ENCODE data around the gene TAAR2.
"Not testable (repeated sequence)": the region's sequence is repeated elsewhere in the genome, so short reads cannot be mapped to it uniquely, and the experiment has no call there.

TAAR2 gene

GRCh38 chr6:132624175-132624574 is at the start of gene TAAR2:
TAAR2 (minus strand) TSS chr6:132624275; CDS start chr6:132624275, 0 bp downstream.
- no peak for DNase-seq (ENCODE audit: low read depth in 2 of 3, low spot score in 1 of 3)

- no peak for DNase-seq (ENCODE audit: low read depth in 2 of 3, low spot score in 1 of 3)
Observed at GRCh38 chr6:132673376-132674094, 49.5 kb upstream of the TAAR2 start.

- DNase-seq (ENCODE audit: low read depth in 2 of 3, low spot score in 1 of 3) = no peak
Observed at GRCh38 chr6:132671295-132671694, 47.2 kb upstream of the TAAR2 start.

- no peak for DNase-seq (ENCODE audit: low read depth in 2 of 3, low spot score in 1 of 3)
Observed at GRCh38 chr6:132669690-132670291, 45.7 kb upstream of the TAAR2 start.

- DNase-seq (ENCODE audit: low read depth in 2 of 3, low spot score in 1 of 3) = no peak
Observed at GRCh38 chr6:132666118-132666517, 42.0 kb upstream of the TAAR2 start.

GRCh38 chr6:132664309-132665034 is 40.4 kb upstream of the TAAR2 start:
- DNase-seq (ENCODE audit: low read depth in 2 of 3, low spot score in 1 of 3) = no peak

- no peak for DNase-seq (ENCODE audit: low read depth in 2 of 3, low spot score in 1 of 3)
Observed at GRCh38 chr6:132663661-132664060, 39.6 kb upstream of the TAAR2 start.

GRCh38 chr6:132661906-132662305 is 37.8 kb upstream of the TAAR2 start:
- DNase-seq (ENCODE audit: low read depth in 2 of 3, low spot score in 1 of 3) = no peak

- no peak for DNase-seq (ENCODE audit: low read depth in 2 of 3, low spot score in 1 of 3)
Observed at GRCh38 chr6:132659082-132659481, 35.0 kb upstream of the TAAR2 start, which contains the start of gene TAAR1. TAAR1 (minus strand) TSS chr6:132659182; CDS start chr6:132646003, 13,179 bp downstream.

GRCh38 chr6:132651062-132651461 is 27.0 kb upstream of the TAAR2 start:
- no peak for DNase-seq (ENCODE audit: low read depth in 2 of 3, low spot score in 1 of 3)

GRCh38 chr6:132650429-132650828 is 26.4 kb upstream of the TAAR2 start:
- DNase-seq (ENCODE audit: low read depth in 2 of 3, low spot score in 1 of 3) = no peak

- no peak for DNase-seq (ENCODE audit: low read depth in 2 of 3, low spot score in 1 of 3)
Observed at GRCh38 chr6:132648828-132649227, 24.8 kb upstream of the TAAR2 start.

- DNase-seq (ENCODE audit: low read depth in 2 of 3, low spot score in 1 of 3) = no peak
Observed at GRCh38 chr6:132648356-132648755, 24.3 kb upstream of the TAAR2 start.

- DNase-seq (ENCODE audit: low read depth in 2 of 3, low spot score in 1 of 3) = no peak
Observed at GRCh38 chr6:132643547-132643946, 19.5 kb upstream of the TAAR2 start.

- not testable (repeated sequence) for DNase-seq (ENCODE audit: low read depth in 2 of 3, low spot score in 1 of 3)
Observed at GRCh38 chr6:132637135-132637534, 13.1 kb upstream of the TAAR2 start.

GRCh38 chr6:132635906-132636305 is 11.8 kb upstream of the TAAR2 start:
- DNase-seq (ENCODE audit: low read depth in 2 of 3, low spot score in 1 of 3) = not testable (repeated sequence)

- DNase-seq (ENCODE audit: low read depth in 2 of 3, low spot score in 1 of 3) = not testable (repeated sequence)
Observed at GRCh38 chr6:132635288-132635687, 11.2 kb upstream of the TAAR2 start.

- no peak for DNase-seq (ENCODE audit: low read depth in 2 of 3, low spot score in 1 of 3)
Observed at GRCh38 chr6:132634796-132635195, 10.7 kb upstream of the TAAR2 start.

GRCh38 chr6:132633362-132633761 is 9.3 kb upstream of the TAAR2 start:
- no peak for DNase-seq (ENCODE audit: low read depth in 2 of 3, low spot score in 1 of 3)

GRCh38 chr6:132623106-132623845 is 799 bp downstream of the TAAR2 start:
- no peak for DNase-seq (ENCODE audit: low read depth in 2 of 3, low spot score in 1 of 3)

- no peak for DNase-seq (ENCODE audit: low read depth in 2 of 3, low spot score in 1 of 3)
Observed at GRCh38 chr6:132616677-132617076, 7.4 kb downstream of the TAAR2 start.
